ENCODE results near the gene PLCB4.

- TF ChIP-seq POLR2AphosphoS5 (IDR thresholded peaks at IDR 0.05; ENCODE audit: low read depth) (no peak), REST (IDR thresholded peaks at IDR 0.05; ENCODE audit: insufficient replicate concordance, low read depth) (no peak), CTCF (IDR thresholded peaks at IDR 0.05; ENCODE audit: insufficient read depth, low read length) (no peak), GABPA (IDR thresholded peaks at IDR 0.05; ENCODE audit: low read depth) (no peak)
Observed at GRCh38 chr20:9228774-9229450, 160.0 kb downstream of the PLCB4 start.
